AG08395 (cell line): ENCODE data around the gene PERM1.
"Not testable (repeated sequence)": the region's sequence is repeated elsewhere in the genome, so short reads cannot be mapped to it uniquely, and the experiment has no call there.

Experiments used
- DNase-seq: peaks from one replicate; pipeline ENCODE4 v3.0.0; 2012; ENCODE audit warnings: mixed read lengths, low spot score

The PERM1 gene

GRCh38 chr1:1014799-1015681 lies 33.1 kb upstream of the PERM1 start:
- no peak for DNase-seq

- peak; percentile 50 for DNase-seq
These were observed 32.2 kb upstream of the PERM1 start for GRCh38 chr1:1013922-1014648.

- peak; percentile 81 for DNase-seq
These were observed 31.4 kb upstream of the PERM1 start, which contains the start of gene ISG15 for GRCh38 chr1:1013105-1013921. ISG15 (plus strand) TSS chr1:1013497; CDS start chr1:1013574, 77 bp downstream.

GRCh38 chr1:1012736-1013104 lies 30.8 kb upstream of the PERM1 start:
- DNase-seq: not testable (repeated sequence)

- DNase-seq: no peak
These were observed 29.6 kb upstream of the PERM1 start for GRCh38 chr1:1011396-1011949.

GRCh38 chr1:1010131-1010530 lies 28.2 kb upstream of the PERM1 start:
- not testable (repeated sequence) for DNase-seq

- DNase-seq: no peak
These were observed 24.6 kb upstream of the PERM1 start for GRCh38 chr1:1006305-1007159.

- no peak for DNase-seq
These were observed 23.9 kb upstream of the PERM1 start for GRCh38 chr1:1005774-1006304.

GRCh38 chr1:1004780-1005697 lies 23.1 kb upstream of the PERM1 start:
- DNase-seq: no peak

GRCh38 chr1:1004420-1004779 lies 22.5 kb upstream of the PERM1 start:
- no peak for DNase-seq

- DNase-seq: no peak
These were observed 21.9 kb upstream of the PERM1 start for GRCh38 chr1:1003618-1004419.

- DNase-seq: no peak
These were observed 19.3 kb upstream of the PERM1 start for GRCh38 chr1:1001057-1001783.

GRCh38 chr1:1000357-1001056 lies 18.6 kb upstream of the PERM1 start:
- peak; percentile 93 for DNase-seq

- peak; percentile 93 for DNase-seq
These were observed 17.9 kb upstream of the PERM1 start, which contains the start of gene HES4 for GRCh38 chr1:999725-1000356. HES4 (minus strand) TSS chr1:1000097; CDS start chr1:999973, 124 bp downstream.

GRCh38 chr1:998995-999724 lies 17.3 kb upstream of the PERM1 start:
- no peak for DNase-seq

- DNase-seq: no peak
These were observed 16.8 kb upstream of the PERM1 start for GRCh38 chr1:998745-998994.
